GM21619 (cell line): Measurements from ENCODE around the gene TAS2R60.
"Not testable (repeated sequence)": the region's sequence is repeated elsewhere in the genome, so short reads cannot be mapped to it uniquely, and the experiment has no call there.

Experiments used
- ATAC-seq: cut with Tn5 transposase; IDR thresholded peaks from one replicate; pipeline ENCODE4 v1.9.1; 2021; ENCODE audit not compliant: unreplicated experiment

TAS2R60 gene

GRCh38 chr7:143410521-143411004 is 32.7 kb upstream of the TAS2R60 start:
- ATAC-seq: no peak

- no peak for ATAC-seq
Observed at GRCh38 chr7:143411976-143412708, 31.1 kb upstream of the TAS2R60 start.

GRCh38 chr7:143413123-143413522 is 30.1 kb upstream of the TAS2R60 start:
- ATAC-seq: no peak

GRCh38 chr7:143415209-143415608 is 28.0 kb upstream of the TAS2R60 start:
- ATAC-seq: not testable (repeated sequence)

- no peak for ATAC-seq
Observed at GRCh38 chr7:143415742-143416397, 27.4 kb upstream of the TAS2R60 start.

GRCh38 chr7:143416565-143417149 is 26.6 kb upstream of the TAS2R60 start:
- ATAC-seq: no peak

- no peak for ATAC-seq
Observed at GRCh38 chr7:143417734-143418383, 25.4 kb upstream of the TAS2R60 start.

GRCh38 chr7:143418681-143419458 is 24.4 kb upstream of the TAS2R60 start:
- ATAC-seq: no peak

GRCh38 chr7:143419880-143420279 is 23.4 kb upstream of the TAS2R60 start:
- no peak for ATAC-seq

- ATAC-seq: not testable (repeated sequence)
Observed at GRCh38 chr7:143420624-143421023, 22.6 kb upstream of the TAS2R60 start.

- no peak for ATAC-seq
Observed at GRCh38 chr7:143422033-143422432, 21.2 kb upstream of the TAS2R60 start.

- ATAC-seq: not testable (repeated sequence)
Observed at GRCh38 chr7:143424476-143424875, 18.8 kb upstream of the TAS2R60 start.

- ATAC-seq: no peak
Observed at GRCh38 chr7:143426479-143427142, 16.6 kb upstream of the TAS2R60 start.

GRCh38 chr7:143429770-143430698 is 13.2 kb upstream of the TAS2R60 start:
- ATAC-seq: no peak

- ATAC-seq: no peak
Observed at GRCh38 chr7:143431109-143431508, 12.1 kb upstream of the TAS2R60 start.

GRCh38 chr7:143433759-143434158 is 9.5 kb upstream of the TAS2R60 start:
- ATAC-seq: no peak

GRCh38 chr7:143434660-143435059 is 8.6 kb upstream of the TAS2R60 start:
- no peak for ATAC-seq

- ATAC-seq: no peak
Observed at GRCh38 chr7:143435266-143435665, 8.0 kb upstream of the TAS2R60 start.

GRCh38 chr7:143436325-143436946 is 6.8 kb upstream of the TAS2R60 start:
- peak; percentile 86 for ATAC-seq
